ENCODE data around the gene ANAPC2. TPM values are rescaled to one million over a fixed set of nuclear protein-coding genes. Genes with fewer than 3 reads are reported as not detected.

Gene ANAPC2
- total RNA-seq, 1 donor from 2014 or later = 35.0 TPM

- DNase-seq (ENCODE audit: missing footprints) = no peak
- ATAC-seq = no peak
- intact Hi-C loops (cut with DNase I) = loop anchor here (5.0 kb wide), 2 partner anchors 52 to 58 kb away; no protein-coding TSS in a partner anchor
These were observed 3.3 kb downstream of the ANAPC2 start for GRCh38 chr9:137184881-137185660.

- DNase-seq (ENCODE audit: missing footprints) = no peak
- intact Hi-C loops (cut with DNase I) = no loop called here
- ATAC-seq = no peak
These were observed 4.3 kb downstream of the ANAPC2 start for GRCh38 chr9:137183980-137184595.

GRCh38 chr9:137182836-137183235 lies 5.5 kb downstream of the ANAPC2 start:
- DNase-seq (ENCODE audit: missing footprints) (no peak), ATAC-seq (no peak)
- intact Hi-C loops (cut with DNase I) = no loop called here

DNA sequence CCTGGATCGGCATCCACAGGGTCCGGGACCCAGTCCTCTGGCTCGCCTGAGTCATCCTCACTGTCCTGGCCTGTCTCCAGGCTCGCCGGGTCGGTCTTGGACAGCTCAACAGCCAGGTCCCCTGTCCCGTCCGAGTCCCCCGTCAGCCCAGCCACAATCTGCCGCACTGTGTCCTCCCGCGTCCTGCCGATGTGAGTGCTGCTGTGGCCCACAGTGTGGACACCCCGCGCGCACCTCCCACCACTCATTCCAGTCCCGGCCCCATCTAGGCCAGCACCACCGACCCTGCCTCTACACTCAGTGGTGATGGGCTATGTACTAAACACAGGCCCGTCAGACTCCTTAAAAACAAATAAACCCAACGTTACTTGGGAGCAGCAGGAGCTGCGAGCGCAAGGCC lies 6.7 kb downstream of the ANAPC2 start:
- no peak for DNase-seq (ENCODE audit: missing footprints)
- ATAC-seq = no peak
- intact Hi-C loops (cut with DNase I) = no loop called here

GRCh38 chr9:137180491-137180890 lies 7.9 kb downstream of the ANAPC2 start:
- no peak for ATAC-seq
- intact Hi-C loops (cut with DNase I) = no loop called here
- no peak for DNase-seq (ENCODE audit: missing footprints)

DNA sequence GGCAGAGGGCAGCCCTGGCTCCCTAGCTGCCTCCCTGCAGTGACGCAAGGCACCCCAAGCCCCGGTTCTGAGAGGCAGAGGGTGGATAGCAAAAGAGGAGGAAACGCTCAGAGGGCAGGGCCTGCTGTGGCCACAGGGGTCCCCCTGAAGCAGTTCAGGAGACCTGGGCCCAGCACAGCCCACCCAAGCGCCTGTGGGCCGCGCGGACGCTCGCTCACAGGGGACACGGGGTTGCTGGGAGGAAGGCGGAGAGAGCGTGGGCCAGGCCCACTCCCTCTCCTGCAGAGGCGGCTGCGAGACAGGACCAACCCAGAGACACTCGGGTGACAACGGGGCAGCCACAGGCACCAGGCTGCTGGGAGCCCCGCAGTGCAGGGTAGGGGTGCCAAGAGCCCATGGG lies 8.6 kb downstream of the ANAPC2 start:
- intact Hi-C loops (cut with DNase I) = no loop called here
- ATAC-seq = no peak

GRCh38 chr9:137178939-137179630 lies 9.3 kb downstream of the ANAPC2 start:
- DNase-seq (ENCODE audit: missing footprints) (no peak), ATAC-seq (no peak)
- intact Hi-C loops (cut with DNase I) = no loop called here

More for the DNA sequence above, 8.6 kb downstream of the ANAPC2 start:
- no peak for DNase-seq (ENCODE audit: missing footprints)

DNA sequence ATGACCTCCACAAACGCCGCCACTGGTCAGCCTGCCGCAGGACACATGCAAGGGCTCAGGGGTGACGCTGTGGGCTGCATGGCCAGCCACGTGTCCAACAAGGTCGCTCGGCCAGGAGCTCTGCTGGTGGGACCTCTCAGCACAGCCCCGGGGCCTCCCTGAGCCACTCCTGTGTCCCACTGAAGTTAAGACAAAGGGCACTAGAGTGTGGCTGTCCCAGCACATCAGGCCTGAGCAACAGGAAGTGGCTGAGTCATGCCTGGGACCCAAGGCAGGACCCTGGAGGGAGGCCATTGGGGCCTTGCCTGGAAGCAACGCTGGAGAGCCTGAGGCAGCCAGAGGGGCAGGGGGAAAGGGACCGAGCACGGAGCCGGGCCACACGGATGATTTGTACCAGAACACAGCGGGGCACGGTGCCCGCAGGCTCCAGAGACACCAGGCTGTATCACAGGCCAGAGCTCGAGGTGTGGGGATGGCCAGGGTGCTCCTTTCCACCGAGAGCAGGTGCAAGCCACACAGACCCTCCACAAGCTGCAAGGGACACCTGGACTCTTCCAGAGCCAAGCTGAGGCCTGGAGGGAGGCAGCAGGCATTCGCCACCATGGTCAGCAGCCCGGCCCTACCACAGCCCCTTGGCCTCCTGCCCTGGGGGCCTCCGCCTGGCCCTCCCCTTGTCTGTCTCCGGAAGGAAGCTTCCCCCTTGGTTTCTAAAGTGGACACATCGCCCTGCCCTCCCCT lies 10.0 kb downstream of the ANAPC2 start:
- no peak for ATAC-seq
- intact Hi-C loops (cut with DNase I) = no loop called here
- DNase-seq (ENCODE audit: missing footprints) = no peak

- no peak for DNase-seq (ENCODE audit: missing footprints)
- ATAC-seq = peak; percentile 11
- intact Hi-C loops (cut with DNase I) = no loop called here
These were observed 11.8 kb downstream of the ANAPC2 start for GRCh38 chr9:137176302-137177182.

GRCh38 chr9:137175345-137175961 lies 12.9 kb downstream of the ANAPC2 start:
- DNase-seq (ENCODE audit: missing footprints) = no peak
- intact Hi-C loops (cut with DNase I) = no loop called here
- ATAC-seq = peak; percentile 15

GRCh38 chr9:137174722-137175293 lies 13.6 kb downstream of the ANAPC2 start:
- ATAC-seq (no peak), DNase-seq (ENCODE audit: missing footprints) (no peak)
- intact Hi-C loops (cut with DNase I) = no loop called here

- no peak for ATAC-seq
- DNase-seq (ENCODE audit: missing footprints) = no peak
- intact Hi-C loops (cut with DNase I) = no loop called here
These were observed 14.3 kb downstream of the ANAPC2 start for GRCh38 chr9:137173796-137174664.

- no peak for DNase-seq (ENCODE audit: missing footprints)
- intact Hi-C loops (cut with DNase I) = no loop called here
- no peak for ATAC-seq
These were observed 15.2 kb downstream of the ANAPC2 start for GRCh38 chr9:137172901-137173795.

DNA sequence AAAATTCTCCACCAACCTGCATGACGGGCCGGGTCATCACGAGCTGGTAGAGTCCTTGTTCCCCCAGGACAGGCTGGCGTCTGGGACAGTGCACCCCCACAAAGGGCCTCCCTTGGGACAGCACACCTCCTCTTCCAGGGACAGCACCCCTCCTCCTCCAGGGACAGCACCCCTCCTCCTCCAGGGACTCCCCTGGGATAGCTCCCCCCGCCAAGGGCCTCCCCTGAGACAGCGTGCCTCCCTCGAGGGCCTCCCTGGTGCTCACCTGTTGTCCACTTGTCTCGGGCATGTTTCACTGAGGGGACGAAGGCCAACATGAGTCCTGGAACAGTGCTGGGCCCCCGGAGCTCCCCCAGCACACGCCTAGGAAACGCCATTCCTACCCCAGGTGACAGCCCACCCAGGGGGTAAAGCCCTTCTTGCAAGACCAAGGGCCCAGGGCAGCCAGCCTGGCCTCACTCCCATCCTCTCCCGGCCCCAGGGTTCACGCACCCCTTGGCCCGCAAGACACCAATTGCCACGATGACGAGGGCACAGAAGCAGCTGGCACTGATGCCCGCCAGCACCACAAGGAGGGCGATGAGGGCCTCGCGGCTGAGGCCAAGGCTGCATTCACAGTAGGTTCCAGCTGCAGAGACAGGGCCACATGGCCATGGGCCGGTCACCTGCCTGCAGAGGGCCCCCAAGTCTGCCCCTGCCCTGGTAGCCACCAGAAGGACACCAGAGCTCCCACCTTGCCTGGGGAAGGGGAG lies 17.0 kb downstream of the ANAPC2 start:
- DNase-seq (ENCODE audit: missing footprints) (no peak), ATAC-seq (no peak)
- intact Hi-C loops (cut with DNase I) = no loop called here

All from Right ventricle myocardium inferior (tissue), 1 donor.